SIG-M5 treated with dmso at 0.1 percent for 504 hours (cell line): ENCODE results near the gene TTC13.
A peak's percentile ranks its signal among the peaks of the same experiment; 100 is the strongest.

Source experiments
- DNase-seq: peaks from one replicate; lab custom pipeline; 2025; ENCODE audit not compliant: unreplicated experiment; lab: John Stamatoyannopoulos, UW

The TTC13 gene

DNA sequence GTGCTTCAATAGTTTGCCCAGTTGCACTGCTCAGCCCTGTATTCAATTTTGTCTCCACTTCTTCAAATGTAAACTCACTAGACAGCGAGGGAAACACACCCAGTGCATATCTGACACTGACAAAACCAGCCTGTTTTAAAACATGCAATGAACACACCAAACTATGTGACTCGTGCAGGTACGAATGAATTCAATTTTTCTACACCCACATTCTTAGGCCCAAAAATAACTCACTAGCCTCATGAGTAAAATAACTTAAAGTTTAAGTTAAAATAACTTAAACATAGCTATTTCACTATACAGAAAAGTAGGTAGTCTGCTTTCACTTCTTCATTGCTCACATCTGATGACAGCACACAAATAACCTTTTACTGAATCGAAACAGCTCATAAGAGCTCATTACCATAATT, 21.1 kb downstream of the TTC13 start:
- no peak for DNase-seq

DNA sequence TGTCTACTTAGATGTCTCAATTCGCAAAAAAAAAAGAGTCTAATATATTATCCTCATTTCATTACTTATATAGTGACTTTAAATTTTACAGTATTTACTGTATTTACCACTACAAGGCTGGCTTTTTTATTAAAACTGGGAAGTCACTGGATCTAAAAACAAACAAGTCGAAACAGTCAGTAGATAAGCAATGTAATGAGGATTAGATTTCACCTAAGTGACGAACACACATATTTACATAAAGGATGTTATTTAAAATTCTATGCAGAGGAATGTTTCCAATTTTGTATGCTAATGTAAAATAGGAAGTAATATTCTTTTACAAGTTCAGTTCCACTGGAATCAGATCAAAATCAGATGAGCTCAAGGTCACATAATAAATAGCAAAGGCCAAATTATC, 28.3 kb downstream of the TTC13 start:
- DNase-seq: no peak

DNA sequence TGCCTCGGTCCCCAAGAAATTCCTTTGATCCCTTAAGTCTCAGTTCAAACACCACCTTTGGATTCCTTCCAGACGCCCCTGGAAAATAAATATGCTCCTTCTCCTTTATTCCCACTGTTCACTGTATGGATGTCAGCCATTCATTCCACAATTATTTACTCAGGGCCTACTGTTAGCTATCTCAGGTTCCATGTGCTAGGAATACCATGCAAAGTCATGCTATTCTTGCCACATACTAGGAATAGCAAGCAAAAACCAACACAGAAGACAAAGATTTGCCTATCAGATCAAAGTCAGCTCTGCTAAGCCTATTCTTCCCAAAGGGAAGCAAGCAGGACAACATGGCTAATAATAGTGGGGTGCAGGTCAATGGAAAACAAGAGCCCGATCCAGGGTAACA, 29.8 kb downstream of the TTC13 start:
- DNase-seq: no peak

DNA sequence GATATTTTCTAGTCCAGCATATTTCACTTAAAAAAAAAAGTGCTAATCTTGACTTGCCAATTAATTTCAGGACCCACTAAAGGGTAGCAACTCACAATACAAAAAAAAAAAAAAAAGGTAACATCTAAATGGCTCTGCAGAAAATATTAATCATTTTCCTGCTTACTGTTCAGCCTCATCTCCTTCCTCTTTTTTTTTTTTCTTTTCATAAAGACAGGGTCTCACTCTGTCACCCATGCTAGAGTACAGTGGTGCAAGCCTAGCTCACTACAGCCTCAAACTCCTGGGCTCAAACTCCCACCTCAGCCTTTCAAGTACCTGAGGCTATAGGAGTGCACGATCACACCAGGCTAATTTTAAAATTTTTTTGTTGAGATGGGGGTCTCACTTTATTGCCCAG, 30.4 kb downstream of the TTC13 start:
- DNase-seq: no peak

DNA sequence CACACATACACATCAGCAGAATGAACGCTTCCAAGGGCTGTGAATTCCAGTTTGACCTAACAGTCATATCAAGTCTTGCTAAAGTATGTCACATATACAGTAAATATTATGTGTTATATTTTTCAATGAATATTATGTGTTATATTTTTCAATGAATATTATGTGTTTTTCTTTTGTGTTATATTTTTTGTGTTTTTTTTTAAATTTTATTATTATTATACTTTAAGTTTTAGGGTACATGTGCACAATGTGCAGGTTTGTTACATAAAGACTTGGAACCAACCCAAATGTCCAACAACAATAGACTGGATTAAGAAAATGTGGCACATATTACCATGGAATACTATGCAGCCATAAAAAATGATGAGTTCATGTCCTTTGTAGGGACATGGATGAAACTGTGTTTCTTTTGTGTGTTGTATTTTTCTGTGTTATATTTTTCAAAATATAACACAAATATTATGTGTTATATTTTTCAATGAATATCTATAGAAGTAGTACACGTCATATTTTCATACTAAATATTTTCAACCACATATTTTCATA, 35.5 kb downstream of the TTC13 start:
- no peak for DNase-seq

DNA sequence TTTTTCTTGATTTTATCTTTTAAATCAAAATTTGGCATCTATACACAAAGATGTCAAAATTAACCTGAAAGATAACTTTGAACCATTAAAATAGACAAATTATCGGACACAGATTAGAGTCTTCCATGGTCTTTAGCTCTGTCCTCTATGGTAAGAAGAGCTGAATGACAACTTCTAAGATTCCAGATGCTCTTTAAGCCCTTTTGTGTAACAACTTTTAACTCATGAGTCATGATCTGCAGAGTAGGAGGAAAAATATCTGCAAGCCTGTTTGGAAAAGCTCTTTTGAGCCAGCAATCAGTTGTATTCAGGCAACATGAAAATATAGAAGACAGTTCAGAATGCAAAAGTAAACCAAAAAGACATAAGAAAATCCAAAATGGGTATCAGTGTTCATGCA, 37.8 kb downstream of the TTC13 start:
- DNase-seq: no peak

DNA sequence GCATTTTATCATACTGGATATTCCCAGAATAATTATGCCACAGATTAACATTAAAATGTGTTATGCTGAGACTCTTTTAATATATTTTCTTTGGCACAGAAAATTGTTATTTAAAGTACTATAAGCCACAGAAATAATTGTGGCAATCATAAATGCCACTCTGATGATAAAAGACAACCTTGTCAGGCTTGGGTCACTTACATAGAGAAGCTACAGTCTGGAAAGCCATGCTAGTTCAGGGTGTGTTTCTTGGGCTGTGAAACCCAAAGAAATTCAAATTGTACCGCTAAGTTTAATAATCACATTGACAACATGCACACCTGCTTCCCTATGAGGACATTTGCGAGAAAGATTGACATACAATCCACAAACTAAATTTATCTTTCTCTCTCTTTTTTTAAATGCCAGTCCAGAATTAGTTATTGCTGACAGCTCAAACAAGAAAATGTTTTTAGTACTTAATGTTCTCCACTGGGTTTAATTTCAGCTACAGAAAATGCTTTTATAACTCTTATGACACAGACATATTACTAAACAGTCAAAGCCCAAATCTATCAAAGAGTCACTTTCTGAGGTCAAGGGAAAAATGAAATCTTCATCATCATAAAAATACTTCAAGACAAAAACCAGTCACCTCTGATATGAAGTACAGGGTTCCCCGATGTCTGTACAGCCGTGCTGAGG, 38.7 kb downstream of the TTC13 start:
- no peak for DNase-seq

DNA sequence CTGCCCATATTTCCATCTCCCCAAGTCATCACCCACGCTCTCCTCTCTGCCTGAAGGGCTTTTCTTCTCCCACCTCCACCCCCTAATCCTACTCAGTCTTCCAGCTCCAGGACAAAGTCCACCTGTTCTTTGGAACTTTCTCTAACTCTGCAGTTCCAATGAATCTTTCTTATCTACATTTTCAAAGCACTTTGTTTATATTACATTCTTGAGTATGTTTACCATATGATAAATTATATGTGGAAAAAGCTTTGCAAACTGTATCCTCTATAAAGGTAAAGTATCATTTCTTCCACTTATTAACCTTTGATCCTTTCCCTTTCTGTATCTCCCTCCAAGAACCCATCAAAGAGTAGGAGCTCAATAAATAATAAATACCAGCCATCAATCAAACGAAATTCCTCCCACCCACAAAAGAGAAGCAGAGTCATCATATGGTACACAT, 39.7 kb downstream of the TTC13 start:
- DNase-seq: no peak

DNA sequence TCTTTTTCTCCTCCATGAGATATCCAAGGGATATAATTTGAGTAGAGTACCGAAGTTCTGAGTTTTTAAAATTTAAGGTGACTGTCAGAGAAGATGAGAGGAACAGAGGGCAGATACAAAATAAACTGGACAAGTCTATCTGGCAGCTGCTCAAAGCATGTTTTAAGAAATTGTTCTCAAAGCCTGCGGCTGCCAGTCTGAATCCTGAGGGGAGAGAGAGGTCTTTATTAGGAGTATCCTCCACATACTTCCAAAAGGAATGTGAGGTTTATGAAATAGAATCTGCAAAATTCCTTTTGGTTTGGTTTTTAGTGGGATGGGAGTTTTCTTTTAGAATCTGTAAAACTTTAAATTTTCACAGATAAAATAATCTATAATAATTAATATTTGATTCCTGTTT, 41.3 kb downstream of the TTC13 start:
- no peak for DNase-seq

DNA sequence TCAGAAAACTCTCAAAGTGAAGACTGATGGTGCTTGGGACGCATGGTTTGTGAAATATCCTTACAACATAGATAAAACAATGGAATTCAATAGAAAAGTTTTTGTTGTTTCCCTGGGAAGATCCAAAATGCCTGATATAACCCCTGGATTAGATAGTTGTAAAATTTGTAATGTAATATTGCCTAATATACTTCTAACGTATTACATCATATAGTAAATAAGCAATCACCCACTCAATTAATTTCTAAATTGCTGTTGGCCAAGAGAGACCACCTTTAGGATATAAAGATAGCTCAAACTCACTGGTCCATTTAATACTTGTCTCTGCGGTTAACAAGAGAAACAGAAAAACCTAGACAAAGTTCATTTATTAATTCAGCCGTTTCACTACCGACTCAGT, 42.2 kb downstream of the TTC13 start:
- DNase-seq: no peak

DNA sequence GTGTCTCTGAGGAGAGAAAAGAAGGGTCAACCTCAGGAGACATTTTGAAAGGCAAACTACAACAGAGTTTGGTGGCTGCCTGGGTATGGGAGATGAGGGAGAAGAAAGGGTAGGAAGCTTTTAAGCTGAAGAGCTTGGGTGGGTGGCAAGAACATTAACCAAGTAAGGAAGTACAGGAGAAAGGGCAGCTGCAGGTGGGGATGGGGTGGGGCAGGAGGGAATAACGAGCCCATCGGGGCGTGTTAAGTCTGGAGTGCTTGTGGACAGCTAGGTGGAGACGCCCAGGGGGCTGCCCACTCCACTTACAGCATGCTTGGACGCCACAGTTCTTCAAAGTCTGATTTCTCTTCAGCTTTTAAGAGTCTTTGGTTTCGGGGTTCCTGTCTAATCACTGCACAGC, 42.8 kb downstream of the TTC13 start:
- DNase-seq: no peak

DNA sequence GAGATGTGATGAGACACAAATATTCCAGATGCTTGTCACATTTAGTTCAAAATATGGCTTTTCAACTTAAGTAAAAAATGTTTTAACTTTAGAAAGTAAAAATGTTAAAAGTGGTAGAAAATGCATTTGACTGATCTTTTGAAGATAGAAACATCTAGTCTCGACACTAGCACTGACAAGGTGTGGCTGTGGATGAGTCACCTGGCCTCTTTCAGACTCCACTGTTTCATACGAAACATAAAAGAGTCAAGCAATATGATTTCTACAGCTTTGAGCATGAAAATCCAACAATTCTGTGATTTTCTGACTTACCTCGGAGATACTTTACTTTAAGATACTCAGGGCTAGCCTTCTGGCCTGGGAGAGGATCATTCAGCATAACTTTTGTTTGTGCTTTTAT, 47.7 kb downstream of the TTC13 start:
- DNase-seq: no peak

DNA sequence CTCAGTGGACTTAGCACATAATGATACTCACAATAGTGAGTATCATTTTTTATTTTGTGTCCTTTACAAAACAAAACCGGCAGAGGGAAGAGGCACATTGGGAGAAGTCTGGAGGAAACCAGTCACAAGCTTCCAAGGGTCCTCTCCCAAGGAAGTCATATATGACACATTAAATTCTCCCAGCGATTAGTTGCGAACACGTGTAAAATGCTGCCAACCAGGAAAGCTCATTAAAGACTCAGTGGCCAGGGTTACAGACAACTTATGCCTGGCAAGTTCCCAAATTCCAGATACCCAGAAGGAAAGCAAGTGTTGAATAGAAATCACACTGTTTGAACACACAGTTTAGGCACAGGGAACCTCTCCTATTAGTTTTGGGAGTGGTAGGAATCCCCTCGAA, 52.5 kb downstream of the TTC13 start:
- DNase-seq: no peak

DNA sequence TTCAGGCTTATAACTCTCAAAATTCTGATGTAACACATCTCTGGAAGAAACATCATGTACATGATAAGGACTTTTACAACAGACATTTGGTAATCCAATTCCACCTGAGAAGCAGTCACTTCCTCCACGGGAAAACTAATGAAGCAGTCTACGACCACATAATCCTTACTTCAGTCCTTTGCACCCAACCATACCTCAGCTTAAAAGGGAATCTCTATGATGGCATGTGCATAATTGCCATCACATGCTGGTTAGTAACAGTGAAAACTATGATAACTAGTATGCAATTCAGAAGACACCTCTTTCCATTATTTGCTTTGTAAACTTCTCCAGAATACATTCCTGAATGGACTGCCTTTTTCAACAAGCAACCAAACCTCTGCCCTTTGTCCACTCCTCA, 53.1 kb downstream of the TTC13 start:
- DNase-seq: no peak

DNA sequence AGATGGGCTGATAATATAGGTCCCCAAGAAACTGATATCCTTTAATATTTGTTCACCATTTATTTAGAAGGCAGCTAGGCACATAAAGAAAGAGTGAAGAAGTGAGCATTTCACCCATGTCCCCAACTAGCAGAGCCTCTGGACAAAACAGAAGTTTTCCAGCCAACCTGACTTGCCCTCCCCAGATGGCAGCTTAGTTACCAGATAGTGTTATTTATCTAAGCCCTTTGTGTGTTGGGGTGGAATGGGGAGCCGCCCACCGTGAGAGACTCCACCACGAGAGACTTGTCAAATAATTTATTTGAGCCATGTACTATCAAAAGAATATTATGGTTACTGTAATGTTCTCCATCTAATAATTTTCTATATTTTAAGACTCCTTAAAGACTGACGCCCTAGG, 55.5 kb downstream of the TTC13 start:
- DNase-seq: no peak

DNA sequence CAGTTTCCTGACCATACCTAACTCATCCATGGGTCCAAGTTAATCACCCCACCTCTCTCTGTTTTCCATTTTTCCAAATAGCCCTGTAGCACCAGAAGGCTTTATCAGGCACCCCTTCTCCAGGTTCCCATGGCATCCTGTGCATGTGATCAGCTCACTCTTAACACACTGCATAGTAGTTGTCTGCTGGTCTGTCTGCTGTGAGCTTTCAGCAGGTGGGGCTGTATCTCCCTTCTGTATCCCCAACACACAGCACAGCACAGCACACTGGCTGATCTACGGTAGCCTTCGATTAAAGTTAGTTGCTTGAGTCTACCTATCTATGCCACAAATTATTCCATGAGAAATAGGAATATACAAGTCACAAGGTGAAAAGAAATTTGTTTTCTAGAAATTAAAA, 56.0 kb downstream of the TTC13 start:
- no peak for DNase-seq

DNA sequence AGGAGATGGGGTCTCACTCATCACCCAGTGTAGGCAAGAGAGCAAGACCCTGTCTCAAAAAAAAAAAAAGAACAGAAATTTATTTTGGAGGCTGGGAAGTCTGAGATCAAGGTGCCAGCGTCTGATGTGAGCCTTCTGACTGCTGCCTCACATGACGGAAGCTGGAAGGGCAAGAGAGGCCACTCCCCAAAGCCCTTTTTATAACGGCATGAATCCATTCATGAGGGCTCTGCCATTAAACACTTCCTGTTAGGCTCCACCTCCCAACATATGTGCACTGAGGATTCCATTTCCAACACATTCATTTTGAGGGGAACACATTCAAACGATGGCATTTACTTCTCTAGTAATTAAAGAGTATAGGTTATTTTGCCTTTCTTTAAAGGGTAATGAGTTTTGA, 59.5 kb downstream of the TTC13 start:
- no peak for DNase-seq

DNA sequence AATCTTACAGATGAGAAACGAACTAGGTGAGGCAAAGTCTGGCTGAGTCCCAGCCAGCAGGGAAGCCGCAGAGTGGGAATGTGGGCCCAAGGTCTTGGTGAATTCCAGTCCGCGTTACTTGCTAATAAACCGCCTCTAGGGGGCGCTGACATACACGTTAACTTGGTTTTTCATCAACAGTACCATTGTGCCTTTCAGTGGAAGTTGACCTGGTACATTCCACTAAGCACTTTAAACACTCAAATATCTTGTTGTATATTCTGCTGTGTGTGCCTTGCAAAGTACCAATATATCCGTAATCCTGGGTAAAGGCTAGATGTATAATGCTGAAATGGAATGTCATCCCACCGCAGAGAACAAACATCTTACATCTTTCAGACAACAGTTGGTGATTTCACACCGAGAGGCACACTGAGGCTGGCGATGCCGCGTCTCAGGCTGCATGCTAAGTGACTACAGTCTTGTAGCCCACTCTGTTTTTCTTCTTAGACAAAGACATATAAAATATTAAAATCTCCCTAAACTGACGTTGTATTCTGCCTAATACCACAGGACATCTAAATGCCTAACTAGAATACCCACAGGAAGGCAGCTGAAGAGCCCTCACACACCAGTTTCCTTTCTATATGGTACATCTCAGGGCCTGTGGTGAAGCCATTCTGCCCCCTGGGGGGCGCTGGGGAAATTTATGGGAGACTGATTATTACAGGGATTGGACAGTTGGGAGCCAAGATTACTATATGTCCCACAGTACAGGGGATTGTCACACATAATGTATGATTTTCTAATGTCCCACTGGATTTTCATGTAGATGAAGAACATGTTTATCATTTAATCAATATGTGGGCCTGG, 61.2 kb downstream of the TTC13 start:
- DNase-seq: peak; percentile 46

DNA sequence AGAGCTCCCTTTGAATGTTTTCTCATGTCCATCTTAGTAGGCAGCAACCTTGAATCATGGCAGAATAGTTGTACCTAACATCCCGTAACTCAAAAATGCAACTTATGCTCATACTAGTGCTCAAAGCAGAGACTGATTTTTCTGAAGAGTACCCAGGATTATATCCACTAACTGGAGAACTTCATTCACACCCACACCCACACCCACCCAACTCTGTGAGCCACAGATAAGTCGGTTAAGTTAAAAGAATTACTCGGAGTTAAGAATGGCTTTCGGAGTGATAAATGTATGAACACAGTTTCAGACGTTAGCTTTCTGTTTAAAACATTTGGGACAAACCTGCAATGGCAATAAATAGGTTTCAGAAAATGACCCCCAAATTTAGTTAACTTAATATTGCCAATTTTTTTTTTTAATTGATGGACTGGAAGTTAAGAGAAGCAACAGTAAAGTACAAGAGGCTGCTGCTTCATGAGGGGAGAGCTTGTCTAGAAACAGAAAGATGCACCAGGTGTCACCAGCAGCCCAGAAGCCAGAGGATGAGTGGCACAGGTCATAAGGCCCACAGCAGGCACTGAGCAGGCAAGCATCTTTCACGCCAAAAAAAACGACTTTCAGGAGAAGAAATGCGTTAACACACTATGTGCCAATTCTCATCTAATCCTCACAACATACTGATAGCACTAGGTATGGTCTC, 61.9 kb downstream of the TTC13 start:
- no peak for DNase-seq

DNA sequence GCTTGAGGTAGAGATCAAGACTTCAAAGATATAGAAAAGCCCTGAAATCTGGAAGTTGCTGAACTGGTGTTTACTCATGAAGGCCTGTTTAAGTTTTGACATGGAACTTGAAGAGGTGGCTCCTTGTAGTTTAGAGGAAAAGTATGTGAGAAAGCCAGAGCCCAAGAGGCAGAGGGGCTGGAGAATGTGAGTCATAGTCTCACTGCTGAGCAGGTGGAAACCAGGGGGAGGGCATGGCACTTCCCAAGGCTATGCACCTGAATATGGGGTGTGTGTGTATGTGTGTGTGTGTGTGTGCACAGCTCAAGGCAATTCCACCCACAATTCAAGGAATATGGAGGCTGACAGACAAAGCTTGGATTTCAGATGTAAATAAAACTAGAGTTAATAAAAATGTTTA, 63.6 kb downstream of the TTC13 start:
- DNase-seq: no peak

DNA sequence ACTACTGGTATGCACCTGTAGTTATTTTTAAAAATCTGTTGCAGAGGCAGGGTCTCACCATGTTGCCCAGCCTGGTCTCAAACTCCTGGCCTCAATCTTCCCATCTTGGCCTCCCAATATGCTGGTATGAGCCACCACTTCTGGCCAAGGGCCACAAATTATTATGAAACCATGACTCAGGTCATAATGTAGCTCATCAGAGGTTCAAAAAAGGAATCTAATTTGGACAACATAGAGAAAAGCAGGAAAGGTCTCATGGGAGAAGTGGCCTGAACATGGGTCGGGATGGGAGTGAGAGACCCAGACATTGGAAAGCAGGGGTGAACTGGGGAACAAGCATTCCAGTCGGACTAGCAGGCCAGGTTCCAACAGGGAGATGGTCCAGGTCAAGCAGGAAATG, 65.2 kb downstream of the TTC13 start:
- no peak for DNase-seq

DNA sequence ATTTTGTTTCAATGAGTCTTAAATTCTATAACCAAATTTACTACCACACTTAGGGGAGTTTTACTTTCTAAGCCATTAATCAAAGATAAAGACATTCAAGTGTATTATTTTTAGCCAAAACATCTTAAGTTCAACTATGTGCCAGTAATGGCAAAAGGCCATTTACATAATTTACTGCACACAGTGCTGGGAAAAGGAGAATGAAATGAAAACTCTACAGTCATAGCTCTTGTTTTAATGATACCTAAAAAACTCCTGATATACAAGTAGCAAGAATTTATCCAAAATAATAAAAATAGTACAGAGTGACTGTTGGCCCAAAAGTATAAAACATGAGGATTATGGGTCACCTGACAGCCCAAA, 67.9 kb downstream of the TTC13 start:
- DNase-seq: no peak
